A673 (cell line): Measurements from ENCODE around the gene ITSN2.

Experiments
- EZH2 ChIP-seq: fragments of 200-600 bp; sonication (generic); IDR thresholded peaks from 2 replicates; pipeline ENCODE4 v1.6.1; 2017; ENCODE audit warnings: borderline replicate concordance, low read depth, mild to moderate bottlenecking, mixed read lengths, antibody characterized with exemption, low read length; ENCODE audit not compliant: poor library complexity, severe bottlenecking
- TF ChIP-seq, protein P1 (sequence below): fragments of 300-800, 200-600 bp; sonication (generic); conservative IDR thresholded peaks from 2 replicates; pipeline ENCODE4 v1.5.1; 2017; ENCODE audit warnings: low read depth, mild to moderate bottlenecking, antibody characterized with exemption, low read length, moderate library complexity, mixed read lengths

- TF ChIP-seq, protein P1, sequence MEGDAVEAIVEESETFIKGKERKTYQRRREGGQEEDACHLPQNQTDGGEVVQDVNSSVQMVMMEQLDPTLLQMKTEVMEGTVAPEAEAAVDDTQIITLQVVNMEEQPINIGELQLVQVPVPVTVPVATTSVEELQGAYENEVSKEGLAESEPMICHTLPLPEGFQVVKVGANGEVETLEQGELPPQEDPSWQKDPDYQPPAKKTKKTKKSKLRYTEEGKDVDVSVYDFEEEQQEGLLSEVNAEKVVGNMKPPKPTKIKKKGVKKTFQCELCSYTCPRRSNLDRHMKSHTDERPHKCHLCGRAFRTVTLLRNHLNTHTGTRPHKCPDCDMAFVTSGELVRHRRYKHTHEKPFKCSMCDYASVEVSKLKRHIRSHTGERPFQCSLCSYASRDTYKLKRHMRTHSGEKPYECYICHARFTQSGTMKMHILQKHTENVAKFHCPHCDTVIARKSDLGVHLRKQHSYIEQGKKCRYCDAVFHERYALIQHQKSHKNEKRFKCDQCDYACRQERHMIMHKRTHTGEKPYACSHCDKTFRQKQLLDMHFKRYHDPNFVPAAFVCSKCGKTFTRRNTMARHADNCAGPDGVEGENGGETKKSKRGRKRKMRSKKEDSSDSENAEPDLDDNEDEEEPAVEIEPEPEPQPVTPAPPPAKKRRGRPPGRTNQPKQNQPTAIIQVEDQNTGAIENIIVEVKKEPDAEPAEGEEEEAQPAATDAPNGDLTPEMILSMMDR = no peak
- no peak for TF ChIP-seq EZH2
Measured at GRCh38 chr2:24351627-24351938, 8.8 kb downstream of the ITSN2 start.
